HG02571 (cell line): ENCODE measurements around the gene TEX29.

ENCODE experiments used
- ATAC-seq: cut with Tn5 transposase; IDR thresholded peaks from one replicate; pipeline ENCODE4 v1.9.1; 2021; ENCODE audit warnings: mild to moderate bottlenecking, moderate library complexity; ENCODE audit not compliant: unreplicated experiment

TEX29 gene

GRCh38 chr13:111339366-111340143, 19.1 kb downstream of the TEX29 start:
- no peak for ATAC-seq

- no peak for ATAC-seq
Observed at GRCh38 chr13:111341886-111342285, 21.4 kb downstream of the TEX29 start.

- ATAC-seq = no peak
Observed at GRCh38 chr13:111342721-111343120, 22.3 kb downstream of the TEX29 start.

GRCh38 chr13:111343186-111343805, 22.9 kb downstream of the TEX29 start:
- no peak for ATAC-seq

- no peak for ATAC-seq
Observed at GRCh38 chr13:111344471-111345191, 24.2 kb downstream of the TEX29 start.

GRCh38 chr13:111345682-111346081, 25.2 kb downstream of the TEX29 start:
- ATAC-seq = no peak

GRCh38 chr13:111346101-111346680, 25.7 kb downstream of the TEX29 start:
- ATAC-seq = no peak

GRCh38 chr13:111347438-111347837, 27.0 kb downstream of the TEX29 start:
- ATAC-seq = no peak

- no peak for ATAC-seq
Observed at GRCh38 chr13:111353508-111353907, 33.1 kb downstream of the TEX29 start.

- ATAC-seq = no peak
Observed at GRCh38 chr13:111354789-111355188, 34.3 kb downstream of the TEX29 start.

GRCh38 chr13:111356795-111357194, 36.4 kb downstream of the TEX29 start:
- ATAC-seq = no peak

- no peak for ATAC-seq
Observed at GRCh38 chr13:111359237-111359915, 38.9 kb downstream of the TEX29 start.

- no peak for ATAC-seq
Observed at GRCh38 chr13:111359930-111360329, 39.5 kb downstream of the TEX29 start.

GRCh38 chr13:111360452-111360851, 40.0 kb downstream of the TEX29 start:
- ATAC-seq = no peak

GRCh38 chr13:111361046-111361872, 40.8 kb downstream of the TEX29 start:
- ATAC-seq = no peak

- ATAC-seq = no peak
Observed at GRCh38 chr13:111361873-111362648, 41.6 kb downstream of the TEX29 start.

- ATAC-seq = no peak
Observed at GRCh38 chr13:111363121-111363520, 42.7 kb downstream of the TEX29 start.

GRCh38 chr13:111363591-111363990, 43.1 kb downstream of the TEX29 start:
- ATAC-seq = no peak
